Measurements from ENCODE around the gene AGER.
"Not testable (repeated sequence)": the region's sequence is repeated elsewhere in the genome, so short reads cannot be mapped to it uniquely, and the experiment has no call there.

AGER gene

DNA sequence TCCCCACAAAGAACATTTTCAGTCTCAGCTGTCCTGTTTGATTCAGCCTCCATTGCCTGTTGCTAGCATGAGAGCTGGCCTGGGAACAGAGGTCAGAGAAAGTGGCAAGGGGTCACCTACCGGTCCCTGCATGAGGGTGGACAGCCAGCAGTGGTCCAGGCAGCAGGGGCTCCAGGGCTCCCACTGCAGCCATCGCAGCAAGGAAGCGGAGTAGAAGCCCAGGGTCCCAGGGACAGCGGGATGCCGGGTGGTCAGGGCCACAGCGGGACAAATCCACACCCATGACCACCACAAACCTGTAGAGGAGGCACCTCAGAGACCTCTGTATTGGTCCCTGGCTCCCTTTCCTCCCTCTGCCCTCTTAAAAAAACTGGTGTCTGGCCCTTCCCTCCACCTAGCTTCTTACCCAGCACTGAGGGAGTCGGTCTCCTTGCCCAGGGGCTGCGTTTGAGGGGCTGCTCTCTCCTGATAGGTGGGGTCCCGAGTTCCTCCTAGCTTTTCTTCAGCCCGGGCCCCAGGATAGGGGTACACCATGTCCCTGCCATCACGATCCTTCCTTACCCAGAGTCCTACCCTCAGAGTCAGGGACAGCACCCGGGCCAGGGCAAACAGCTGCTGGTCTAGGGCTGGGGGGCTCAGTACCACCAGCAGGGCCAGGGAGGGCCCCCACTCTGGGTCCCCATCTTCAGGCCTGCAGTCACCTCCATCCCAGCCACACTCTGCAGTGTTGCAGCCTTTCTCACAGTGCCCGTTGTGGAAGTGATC is 16.8 kb upstream of the AGER start:
- no peak overlapping the region for H3K4me3 ChIP-seq (ENCODE audit: low read depth, low read length)

DNA sequence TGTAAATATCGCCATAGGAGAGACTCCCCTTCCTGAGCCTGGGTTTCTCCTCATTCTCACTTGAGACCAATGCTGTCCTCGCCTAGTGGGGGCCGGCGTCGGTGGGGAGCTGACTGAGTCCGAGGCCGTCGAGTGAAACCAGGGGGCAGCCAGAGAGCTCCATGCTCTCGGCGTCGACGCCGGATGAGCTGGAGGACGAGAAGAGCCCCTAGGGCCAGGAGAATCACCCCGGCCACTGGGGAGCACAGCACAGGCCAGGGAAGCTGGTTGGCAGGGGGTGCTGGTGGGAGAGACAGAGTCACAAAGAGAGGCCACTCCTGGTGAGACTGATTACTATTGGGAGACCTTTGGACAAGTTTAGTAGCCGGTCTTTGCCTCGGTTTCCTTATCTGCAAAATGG is 14.8 kb upstream of the AGER start:
- no peak overlapping the region for H3K4me3 ChIP-seq (ENCODE audit: low read depth, low read length)

DNA sequence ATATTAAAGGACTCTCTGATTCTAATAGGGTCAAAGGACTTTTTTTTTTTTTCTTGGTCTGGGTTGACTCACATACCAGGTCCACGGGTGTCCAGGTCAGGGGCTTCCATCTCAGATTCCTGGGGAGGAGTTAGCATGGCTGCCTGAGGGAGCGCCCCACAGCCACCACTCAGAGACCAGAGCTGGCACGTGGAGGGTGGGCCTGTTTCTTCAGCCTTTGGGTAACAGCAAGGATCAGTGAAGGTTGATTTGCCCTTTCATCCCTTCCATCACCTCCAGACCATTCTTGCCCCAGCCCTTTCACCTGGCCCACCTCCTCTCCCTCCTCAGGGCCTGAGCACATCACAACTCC is 14.3 kb upstream of the AGER start:
- no peak overlapping the region for H3K4me3 ChIP-seq (ENCODE audit: low read depth, low read length)

DNA sequence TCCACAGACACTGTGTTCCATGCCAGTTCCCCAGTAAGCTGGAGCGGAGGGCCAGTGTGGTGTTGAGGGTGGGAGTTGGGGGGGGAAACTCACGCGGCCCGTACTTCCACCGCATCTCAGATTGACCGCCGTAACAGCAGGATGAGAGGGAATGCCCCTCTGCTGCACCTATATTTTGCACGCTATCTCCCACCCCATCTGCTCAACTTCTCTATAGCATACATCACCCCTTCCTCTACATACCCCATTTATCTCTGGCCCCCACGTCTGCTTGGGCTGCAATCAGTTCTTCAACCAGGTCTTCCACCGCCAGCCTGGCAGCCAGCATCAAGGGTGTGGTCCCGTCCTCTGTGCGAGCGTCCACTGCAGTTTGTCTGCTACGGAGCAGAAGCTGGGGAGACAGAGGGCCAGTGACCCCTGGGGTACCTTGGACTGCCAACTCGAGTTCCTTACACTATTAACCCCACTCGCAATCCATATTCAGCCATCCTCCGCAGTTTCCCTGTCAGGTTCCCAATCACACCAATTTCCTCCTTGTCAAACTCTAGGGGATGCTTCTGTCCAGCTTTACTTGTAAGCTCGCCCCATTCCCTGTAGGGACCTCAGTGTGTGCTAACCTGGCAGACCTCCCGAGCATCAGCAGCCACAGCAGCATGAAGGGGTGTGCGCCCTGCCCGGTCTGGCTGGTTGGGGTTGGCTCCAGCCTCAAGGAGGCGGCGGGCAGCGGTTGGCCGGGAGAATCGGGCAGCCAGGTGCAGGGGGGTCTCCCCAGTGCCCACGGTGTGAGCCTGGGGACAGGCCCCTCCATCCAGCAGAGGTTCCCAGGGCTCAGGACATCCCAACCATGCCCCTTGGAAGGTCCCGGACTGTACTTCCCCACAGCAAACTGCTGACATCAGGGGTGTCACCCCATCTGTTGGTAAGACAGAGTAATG is 12.9 kb upstream of the AGER start:
- H3K4me3 ChIP-seq (ENCODE audit: low read depth, low read length), result peak overlapping the region; percentile 75

DNA sequence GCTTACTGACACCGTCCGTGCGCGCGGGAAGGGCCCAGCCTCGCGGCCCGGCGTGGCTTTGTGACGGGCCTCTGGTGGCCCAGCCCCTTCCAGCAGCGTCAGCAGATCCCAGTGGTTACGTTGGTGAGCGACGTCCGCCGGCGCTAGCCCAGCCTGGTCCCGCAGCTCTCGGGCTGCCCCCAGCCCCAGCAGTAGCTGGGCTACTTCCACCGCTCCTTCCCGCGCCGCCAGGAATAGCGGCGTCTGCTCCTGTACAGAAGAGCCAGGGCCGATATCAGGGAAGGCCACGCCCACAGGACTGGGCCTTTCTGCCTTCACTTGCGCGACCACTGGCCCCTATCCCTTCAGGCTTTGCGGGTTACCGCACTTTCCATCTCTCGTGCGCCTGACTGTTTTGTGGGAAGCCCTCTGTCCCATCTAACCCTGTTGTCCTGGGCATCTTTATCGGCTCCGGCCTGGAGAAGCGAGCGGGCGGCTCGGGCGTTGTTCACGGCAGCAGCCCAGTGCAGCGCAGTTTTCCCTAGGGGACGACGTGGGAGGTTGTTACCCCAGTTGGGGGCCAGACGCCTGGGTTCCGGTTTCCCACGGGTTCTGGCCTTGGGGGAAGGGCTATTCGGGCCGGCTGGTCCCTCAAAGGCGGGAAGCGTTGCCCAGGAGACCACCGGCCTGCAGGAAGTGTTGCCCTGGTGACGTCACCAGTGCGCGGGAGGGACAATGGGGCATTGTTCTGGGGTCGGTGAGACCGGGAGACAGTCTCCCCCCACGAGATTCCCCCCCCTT is 12.0 kb upstream of the AGER start:
- peak overlapping the region; percentile 75 for H3K4me3 ChIP-seq (ENCODE audit: low read depth, low read length)

DNA sequence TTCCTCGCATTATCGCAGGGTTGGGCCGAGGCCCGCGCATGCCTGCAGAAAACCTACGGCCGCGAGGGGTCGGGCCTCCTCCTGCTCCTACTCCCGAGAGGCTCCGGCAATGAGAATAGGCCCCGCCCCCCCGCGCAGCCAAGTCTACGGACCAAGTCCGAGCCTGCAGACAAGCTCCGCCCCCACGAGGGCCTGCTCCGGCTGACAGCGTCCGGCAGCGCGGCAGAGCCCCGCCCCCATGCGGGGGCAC is 11.5 kb upstream of the AGER start:
- H3K4me3 ChIP-seq (ENCODE audit: low read depth, low read length), result peak overlapping the region; percentile 75

DNA sequence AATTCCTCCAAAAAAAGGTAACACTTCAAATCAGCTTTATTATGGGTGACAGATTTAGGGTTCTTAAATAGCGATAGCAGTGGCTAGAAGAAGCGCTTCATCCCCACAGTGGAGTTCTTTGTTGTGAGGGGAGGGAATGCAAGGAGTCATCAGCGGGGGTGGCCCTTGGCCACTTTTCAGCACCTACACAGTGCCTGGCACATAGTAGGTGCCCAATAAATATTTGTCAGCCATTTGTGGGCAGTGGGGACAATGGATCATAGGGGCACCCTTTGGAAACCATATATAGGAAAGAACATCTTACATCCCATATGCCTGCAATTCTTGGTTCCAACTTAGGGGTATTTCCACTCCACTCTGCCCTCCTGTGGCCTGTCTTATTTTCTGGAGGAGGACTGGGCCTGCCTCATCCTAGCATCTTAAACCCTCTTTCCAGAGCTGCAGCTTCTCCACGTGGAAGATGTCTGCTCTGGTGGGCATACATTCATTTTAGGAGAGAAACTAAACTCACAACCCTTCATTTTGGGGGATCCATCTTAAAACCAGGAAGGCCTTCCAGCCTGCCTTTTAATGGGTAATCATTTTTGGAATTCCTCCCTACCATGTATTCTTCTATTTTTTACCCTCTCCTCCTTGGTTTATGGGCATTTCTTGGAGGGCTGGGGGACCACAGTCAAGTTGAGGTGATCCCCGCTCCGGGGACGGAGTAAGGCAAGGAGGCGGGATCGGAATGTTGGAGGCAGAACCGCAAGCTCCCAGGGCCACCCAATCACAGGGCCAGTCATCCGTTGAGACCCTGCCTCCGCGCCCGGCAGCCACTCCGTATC is 11.0 kb upstream of the AGER start:
- H3K4me3 ChIP-seq (ENCODE audit: low read depth, low read length), result peak overlapping the region; percentile 44

DNA sequence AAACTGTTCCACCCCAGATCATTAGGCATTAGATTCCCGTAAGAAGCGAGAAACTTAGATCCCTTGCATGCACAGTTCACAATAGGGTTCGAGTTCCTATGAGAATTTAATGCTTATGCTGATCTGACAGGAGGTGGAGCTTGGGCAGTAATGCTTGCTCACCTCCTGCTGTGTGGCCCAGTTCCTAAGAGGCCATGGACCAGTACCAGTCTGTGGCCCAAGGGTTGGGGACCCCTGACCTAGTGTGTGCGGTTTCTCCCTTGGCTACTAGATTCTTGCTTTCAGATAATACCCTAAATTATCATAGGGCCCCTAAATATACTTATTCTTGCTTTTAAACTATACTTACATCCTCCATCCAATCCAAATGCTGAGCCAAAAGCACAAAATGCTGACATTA is 10.3 kb upstream of the AGER start:
- H3K4me3 ChIP-seq (ENCODE audit: low read depth, low read length), result no peak overlapping the region

DNA sequence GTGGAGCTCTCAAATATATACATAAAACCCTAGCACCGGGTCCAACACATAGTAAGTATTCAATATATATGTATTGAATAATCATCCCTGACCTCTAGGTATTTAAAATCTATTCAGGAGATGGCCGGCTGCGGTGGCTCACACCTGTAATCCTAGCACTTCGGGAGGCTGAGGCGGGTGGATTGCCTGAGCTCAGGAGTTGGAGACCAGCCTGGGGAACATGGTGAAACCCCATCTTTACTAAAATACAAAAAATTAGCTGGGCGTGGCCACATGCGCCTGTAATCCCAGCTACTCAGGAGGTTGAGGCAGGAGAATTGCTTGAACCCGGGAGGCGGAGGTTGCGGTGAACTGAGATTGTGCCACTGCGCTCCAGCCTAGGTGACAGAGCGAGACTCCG is 9.0 kb upstream of the AGER start:
- not testable (repeated sequence) for H3K4me3 ChIP-seq (ENCODE audit: low read depth, low read length)

DNA sequence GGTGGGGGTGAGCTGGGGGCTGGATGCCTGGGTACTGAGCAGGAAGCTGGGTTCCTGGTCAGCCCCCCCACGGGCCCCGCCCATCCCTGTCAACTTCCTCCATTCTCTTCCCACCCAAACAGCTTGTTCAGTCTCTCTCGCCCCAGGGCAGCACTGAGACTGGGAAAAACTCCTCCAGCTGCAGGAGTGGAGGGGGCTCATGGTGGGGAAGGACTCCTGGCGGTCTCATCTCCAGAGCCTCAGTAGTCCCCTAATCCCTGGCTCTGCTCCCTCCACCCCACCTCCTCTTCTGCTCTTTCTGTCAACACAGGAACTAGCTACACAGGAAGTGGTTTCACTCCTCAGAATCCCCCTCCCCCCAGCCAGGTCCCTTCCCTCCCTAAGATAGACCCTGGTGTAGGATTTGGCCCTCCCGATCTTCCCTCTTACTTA is 8.6 kb upstream of the AGER start, which contains the start of gene GPSM3:
Gene GPSM3, minus strand, starts transcription at position 36 of the 432 bp plus-strand sequence. CDS start 130 bp downstream, outside the sequence.
- H3K4me3 ChIP-seq (ENCODE audit: low read depth, low read length), result no peak within 1 kb of the TSS

DNA sequence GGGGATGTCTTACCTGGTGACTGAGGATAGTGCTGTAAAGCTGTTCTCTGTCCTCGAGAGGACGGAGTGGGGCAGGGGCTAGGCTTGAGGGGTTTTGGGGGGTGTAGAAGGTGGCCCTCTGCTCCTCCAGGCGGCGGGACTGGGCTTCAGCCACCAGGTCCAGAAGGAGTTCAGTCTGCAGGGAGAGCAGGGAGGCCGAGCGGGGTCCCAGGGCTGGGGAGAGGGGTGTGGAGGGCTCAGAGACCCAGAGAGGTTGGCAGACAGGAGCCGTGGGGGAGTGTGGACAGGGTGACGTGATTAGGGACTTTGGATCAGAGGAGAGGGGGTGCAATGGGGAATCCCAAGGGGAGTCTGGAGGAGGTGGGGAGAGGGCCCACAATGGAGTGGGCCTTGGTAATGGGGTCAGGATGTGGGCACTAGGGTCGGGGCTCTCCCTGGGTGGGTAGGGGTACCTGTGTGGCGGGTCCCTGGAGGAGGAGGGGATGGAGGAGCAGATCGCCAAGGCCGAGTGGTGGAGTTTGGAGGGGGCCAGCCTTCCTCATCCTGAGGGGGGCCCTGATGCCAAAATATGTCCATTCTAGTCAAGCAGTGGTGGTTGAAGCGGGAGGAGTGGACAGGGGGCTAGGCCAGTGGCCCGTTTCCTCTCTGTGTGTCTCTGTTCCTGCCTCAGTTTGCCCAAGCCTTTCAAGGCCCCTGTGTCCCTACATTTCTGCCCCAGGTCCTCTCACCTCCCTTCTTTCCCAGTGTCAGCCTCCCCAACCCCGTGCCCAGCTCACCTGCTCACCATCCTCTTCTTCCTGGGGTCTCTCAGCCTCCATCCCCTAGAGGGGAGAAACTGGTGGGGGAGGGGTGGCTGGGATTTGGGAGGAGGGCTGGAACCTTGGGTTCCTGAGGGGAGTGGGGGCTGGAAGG is 7.9 kb upstream of the AGER start:
- H3K4me3 ChIP-seq (ENCODE audit: low read depth, low read length), result no peak overlapping the region

DNA sequence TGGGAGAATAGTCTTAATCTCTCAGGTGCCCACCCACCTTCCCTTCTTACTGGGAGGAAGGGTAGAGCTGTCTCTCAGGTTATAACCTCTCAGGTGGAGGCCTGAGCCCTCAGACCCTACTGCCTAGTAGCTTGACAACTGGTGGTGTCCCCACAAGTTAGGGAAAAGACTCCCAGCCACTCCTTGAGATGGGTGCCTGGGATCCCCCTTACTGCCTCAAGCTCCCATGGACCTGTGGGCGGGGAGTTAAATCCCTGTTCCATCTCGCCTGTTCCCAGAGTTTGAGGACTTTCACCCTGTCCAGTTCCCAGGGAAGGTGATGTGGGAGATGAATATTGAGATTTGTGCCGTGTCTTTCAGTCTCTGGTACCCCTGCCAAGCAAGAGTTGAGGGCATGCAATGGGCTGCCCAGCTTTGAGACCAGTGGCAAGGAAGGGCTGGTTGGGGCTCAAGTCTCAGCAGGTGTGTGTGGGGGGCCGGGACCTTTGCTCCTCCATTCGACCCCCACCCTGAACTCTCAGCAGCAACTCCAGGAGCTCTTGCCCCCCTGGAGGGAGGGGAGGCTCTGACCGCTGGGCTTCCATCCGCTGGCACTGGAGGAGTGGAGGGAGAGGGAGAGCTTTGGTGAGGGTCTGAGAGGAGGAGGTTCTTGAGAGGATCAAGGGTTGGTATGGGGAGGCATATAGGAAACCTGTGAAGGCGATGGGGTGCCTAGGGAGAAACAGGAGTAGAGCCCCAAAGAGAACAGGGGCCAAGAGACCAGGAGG is 7.0 kb upstream of the AGER start:
- H3K4me3 ChIP-seq (ENCODE audit: low read depth, low read length), result no peak overlapping the region

DNA sequence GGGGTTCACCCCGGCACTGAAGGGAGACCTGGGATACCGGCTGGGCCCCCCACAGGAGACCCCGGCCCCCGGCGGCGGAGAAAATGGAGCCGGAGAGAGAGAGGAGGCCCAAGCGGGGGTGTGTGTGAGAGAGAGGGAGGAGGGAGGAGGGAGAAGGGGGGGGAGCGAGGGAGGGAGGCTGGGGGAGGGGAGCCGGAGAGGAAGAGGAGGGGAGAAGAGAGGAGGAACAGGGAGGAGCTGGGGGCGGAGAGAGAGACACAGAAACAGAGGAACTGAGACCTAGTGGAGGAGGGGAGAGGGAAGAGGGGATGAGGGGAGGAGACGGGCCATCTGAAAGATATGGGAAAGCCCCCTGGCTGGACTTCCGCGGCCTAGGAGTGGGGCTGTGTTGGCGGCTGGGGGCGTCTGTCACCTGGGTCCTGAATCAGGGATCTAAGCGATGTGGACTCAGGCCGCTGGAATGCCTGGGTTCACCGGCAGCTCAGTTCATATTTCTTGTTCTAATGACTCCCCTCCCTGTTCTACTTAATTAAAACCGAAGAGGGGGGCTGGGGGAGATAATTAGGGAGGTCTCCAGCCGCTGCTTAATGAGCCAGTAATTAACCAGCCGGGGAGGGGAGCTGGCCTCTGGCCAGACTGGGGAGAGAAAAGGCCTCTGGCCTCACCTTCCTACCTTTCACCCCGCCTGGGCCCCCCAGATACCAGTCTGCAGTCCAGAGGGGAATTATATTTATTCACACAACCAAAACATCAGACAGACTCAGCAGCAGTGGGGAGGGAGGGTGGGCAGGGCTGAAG is 6.2 kb upstream of the AGER start, which contains the start of gene PBX2:
Gene PBX2, minus strand, starts transcription at position 149 of the 798 bp plus-strand sequence. CDS start 287 bp downstream, outside the sequence.
- H3K4me3 ChIP-seq (ENCODE audit: low read depth, low read length), result peak within 1 kb of the TSS; percentile 51

DNA sequence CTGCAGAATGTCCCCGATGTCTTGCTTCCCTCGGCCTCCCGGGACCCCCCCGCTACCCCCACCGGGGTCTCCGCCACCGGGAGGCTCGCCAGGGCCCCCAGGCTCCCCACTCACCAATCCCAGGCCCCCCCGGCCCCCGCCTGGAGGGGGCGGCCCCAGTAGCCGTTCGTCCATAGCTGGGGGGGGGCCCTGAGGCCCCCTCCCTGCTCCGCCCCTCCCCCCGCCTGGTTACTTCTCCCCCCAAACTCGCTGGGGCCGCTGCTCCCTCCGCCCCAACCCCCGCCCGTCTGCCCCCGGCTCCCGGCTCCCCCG is 5.6 kb upstream of the AGER start:
- H3K4me3 ChIP-seq (ENCODE audit: low read depth, low read length), result peak overlapping the region; percentile 51

DNA sequence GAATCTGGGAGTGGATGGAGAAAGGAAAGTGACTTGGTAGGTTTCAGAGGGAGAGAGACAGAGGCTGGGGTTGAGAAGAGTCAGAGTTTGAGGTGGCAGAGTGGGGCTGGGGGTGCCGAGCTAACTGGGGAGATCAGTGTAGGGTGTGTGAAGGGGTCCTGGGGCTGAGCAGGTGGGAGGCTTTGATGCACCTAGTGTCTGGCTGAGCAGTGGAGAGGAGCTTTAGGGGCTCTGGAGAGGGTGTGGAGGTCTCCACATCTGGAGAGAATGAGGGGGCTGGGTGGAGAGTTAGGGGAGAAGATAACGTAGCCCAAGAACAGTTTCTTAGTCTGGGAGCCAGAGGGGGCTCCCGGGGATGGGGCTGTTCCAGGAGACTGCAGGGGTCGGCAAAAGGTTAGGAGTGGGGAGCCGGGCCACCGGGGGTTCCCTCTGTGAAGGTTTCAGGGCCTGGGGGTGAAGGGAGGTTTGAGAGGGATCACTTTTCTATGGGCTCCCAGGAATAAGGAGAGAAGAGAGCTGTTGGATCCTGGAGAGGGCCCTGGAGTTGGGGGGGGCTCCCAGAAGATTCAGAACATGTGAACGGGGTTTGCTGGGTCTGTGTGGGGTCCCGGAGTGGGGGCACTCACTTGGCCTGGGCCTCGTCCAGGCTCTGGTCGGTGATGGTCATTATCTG is 5.2 kb upstream of the AGER start:
- peak overlapping the region; percentile 51 for H3K4me3 ChIP-seq (ENCODE audit: low read depth, low read length)

DNA sequence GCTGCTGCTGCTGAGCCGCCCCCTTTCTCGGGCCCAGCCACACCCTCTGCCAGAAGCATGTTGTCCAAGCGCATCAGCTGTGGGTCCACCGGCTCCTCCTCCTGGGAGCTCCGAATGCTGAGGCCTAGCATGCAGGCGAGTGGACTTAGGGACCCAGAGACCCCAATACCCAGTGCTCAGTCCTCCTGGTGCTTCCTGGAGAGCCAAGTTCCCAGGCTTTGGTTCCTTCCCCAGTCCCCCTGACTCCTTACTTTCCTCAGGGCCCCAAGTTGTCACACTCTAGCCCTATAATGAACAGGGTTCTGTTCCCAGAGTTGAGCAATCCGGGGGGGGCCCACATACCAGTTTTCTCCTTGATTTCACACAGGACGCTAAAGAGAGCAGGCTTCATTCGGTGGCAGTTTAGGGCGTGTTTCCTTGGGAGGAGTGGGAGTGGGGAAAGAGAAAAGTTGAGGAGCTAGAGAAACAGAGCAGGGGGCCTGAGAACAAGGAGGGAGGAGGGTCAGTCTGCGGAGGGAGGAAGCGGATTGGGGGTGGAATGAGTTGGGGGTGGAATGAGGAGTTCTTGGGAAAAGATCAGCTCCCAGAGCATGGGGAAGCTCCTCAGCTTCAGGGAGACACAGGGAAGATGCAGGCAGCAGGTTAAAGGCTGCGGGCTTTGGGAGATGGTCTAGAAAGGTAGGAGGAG is 4.5 kb upstream of the AGER start:
- no peak overlapping the region for H3K4me3 ChIP-seq (ENCODE audit: low read depth, low read length)

Measured in iPS-11a (cell line).